ENCODE data around the gene CPO. TPM values are rescaled to one million over a fixed set of nuclear protein-coding genes. Genes with fewer than 3 reads are reported as not detected.

The CPO gene
- total RNA-seq, 4 donors from 2014 or later: 0.32 to 0.83 (median 0.48) TPM

DNA sequence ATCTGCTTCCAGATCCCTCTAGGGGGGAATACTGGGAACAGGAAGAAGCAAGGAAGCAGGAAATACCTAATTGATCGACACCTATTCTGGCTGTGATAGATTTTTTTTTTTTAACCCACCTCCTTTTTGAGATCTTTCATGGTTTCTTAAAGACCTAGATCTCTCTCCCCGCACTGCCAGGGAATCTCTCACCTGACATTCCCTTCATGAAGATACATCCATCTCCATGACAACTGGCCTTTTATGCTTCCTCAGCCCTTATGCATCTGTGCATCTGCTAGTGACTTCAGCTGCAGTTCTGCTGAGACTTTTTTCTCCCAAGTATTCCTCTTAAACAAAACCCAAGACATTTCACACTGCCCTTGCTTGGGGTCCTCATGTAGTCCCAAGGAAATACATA lies 21.1 kb upstream of the CPO start:
- Histone ChIP-seq H3K36me3 (no peaks in the 10 kb centered on the region), H3K27ac (replicated peaks in 1 of 4) (no peak overlapping the region), H3K27me3 (no peaks in the 10 kb centered on the region), H3K4me3 (no peak overlapping the region), H3K9me3 (no peaks in the 10 kb centered on the region), H3K4me1 (no peaks in the 10 kb centered on the region)
- no peak for TF ChIP-seq POLR2AphosphoS5 (IDR thresholded peaks at IDR 0.05)
- TF ChIP-seq CTCF (IDR thresholded peaks at IDR 0.05): no peak
- no peak for TF ChIP-seq POLR2A (IDR thresholded peaks at IDR 0.05; ENCODE audit: low read depth)
- no peak for TF ChIP-seq EP300 (IDR thresholded peaks at IDR 0.05)
- no peak for DNase-seq (ENCODE audit: extremely low spot score)
- 72% methylated on average over 2 of the region's 2 CpGs for WGBS
- intact Hi-C loops (cut with DNase I): no loop called here

GRCh38 chr2:206920310-206920709 lies 19.0 kb upstream of the CPO start:
- no peak overlapping the region for H3K4me3 ChIP-seq
- no peak for TF ChIP-seq POLR2AphosphoS5 (IDR thresholded peaks at IDR 0.05)
- TF ChIP-seq POLR2A (IDR thresholded peaks at IDR 0.05; ENCODE audit: low read depth): no peak
- TF ChIP-seq CTCF (IDR thresholded peaks at IDR 0.05): no peak
- no peak for TF ChIP-seq EP300 (IDR thresholded peaks at IDR 0.05)
- 72% methylated on average over 1 of the region's 3 CpGs for WGBS
- intact Hi-C loops (cut with DNase I): no loop called here
- DNase-seq (ENCODE audit: extremely low spot score): no peak
- H3K27ac ChIP-seq (replicated peaks in 1 of 4): no peak overlapping the region
- no peaks in the 10 kb centered on the region for H3K4me1 ChIP-seq
- no peaks in the 10 kb centered on the region for H3K27me3 ChIP-seq
- H3K9me3 ChIP-seq: no peaks in the 10 kb centered on the region
- H3K36me3 ChIP-seq: no peaks in the 10 kb centered on the region

GRCh38 chr2:206920951-206921350 lies 18.4 kb upstream of the CPO start:
- Histone ChIP-seq H3K9me3 (no peaks in the 10 kb centered on the region), H3K4me3 (no peak overlapping the region), H3K27me3 (no peaks in the 10 kb centered on the region), H3K4me1 (no peaks in the 10 kb centered on the region), H3K27ac (replicated peaks in 1 of 4) (no peak overlapping the region), H3K36me3 (peaks cover 0 to under 1% (median 0%) of the 10 kb centered on the region in 4 donors)
- TF ChIP-seq EP300 (IDR thresholded peaks at IDR 0.05): no peak
- no peak for TF ChIP-seq POLR2AphosphoS5 (IDR thresholded peaks at IDR 0.05)
- WGBS: 81% methylated on average over 2 of the region's 2 CpGs
- no peak for DNase-seq (ENCODE audit: extremely low spot score)
- intact Hi-C loops (cut with DNase I): no loop called here

DNA sequence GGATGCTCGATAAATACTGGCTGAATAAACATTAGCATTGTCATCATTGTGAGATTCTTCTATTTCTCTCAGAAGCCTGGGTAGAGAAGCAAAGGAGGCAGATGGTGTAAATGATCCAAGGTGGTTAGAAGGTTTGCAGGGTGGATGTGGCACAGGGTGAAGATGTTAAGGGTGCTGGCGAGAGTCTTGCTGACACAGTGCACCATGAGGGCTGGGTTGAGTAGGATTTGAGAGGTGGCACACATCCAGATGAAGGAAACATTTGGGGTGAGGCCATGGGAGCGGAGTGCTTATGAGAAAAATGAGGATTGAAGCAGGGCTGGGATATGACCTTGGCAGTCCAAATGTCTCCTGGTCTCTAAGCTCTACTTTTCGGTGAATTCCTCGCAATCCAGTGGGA lies 17.8 kb upstream of the CPO start:
- no peak for TF ChIP-seq POLR2A (IDR thresholded peaks at IDR 0.05; ENCODE audit: low read depth)
- TF ChIP-seq CTCF (IDR thresholded peaks at IDR 0.05): no peak
- TF ChIP-seq POLR2AphosphoS5 (IDR thresholded peaks at IDR 0.05): no peak
- no peak for TF ChIP-seq EP300 (IDR thresholded peaks at IDR 0.05)
- WGBS: 83% methylated on average over 5 of the region's 5 CpGs
- Histone ChIP-seq H3K27ac (replicated peaks in 1 of 4) (no peak overlapping the region), H3K36me3 (peaks cover 0 to 3% (median 0%) of the 10 kb centered on the region in 4 donors), H3K4me3 (no peak overlapping the region), H3K27me3 (no peaks in the 10 kb centered on the region), H3K4me1 (no peaks in the 10 kb centered on the region), H3K9me3 (no peaks in the 10 kb centered on the region)
- DNase-seq (ENCODE audit: extremely low spot score): no peak
- intact Hi-C loops (cut with DNase I): no loop called here

DNA sequence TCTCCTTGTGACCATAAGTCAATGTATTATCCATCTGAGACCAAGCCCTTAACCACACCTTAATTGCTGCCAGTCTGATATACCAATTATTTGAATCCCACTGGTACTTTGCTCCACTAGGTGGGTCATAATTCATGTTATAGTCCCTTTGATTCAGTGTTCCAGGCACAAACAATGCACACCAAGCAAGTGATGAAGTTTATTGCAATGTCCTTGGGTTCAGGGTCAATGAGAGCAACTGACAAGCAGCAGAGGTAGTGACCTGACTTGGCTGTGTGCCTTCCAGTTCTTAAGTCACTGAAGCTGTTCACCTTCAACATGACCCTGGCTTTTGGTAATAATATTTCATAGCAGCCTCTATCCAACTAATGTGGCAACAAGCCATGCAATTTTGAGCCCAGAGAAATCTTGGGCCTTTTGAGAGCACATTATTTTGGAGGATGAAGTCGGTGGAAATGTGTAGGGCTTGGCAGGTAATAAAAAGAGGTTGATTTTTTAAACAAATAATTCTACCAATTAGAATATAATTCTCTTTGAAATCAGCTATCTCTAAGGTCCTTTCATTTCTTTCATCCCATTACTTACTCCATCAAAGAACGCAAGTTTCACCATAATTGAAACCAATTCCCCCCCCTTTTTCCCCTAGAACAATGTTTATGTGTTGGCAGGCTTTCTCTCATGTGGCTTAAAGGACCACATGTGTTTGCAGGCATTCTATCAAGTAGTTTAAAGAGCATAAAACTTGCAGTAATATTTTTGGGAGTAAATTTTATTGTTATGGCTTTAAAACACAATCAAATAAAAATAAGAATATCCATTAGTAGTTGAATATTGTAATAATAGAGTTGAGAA lies 3.1 kb upstream of the CPO start:
- Histone ChIP-seq H3K4me3 (no peak overlapping the region), H3K27me3 (no peaks in the 10 kb centered on the region), H3K27ac (replicated peaks in 1 of 4) (no peak overlapping the region), H3K4me1 (peaks cover 0 to 3% (median 2%) of the 10 kb centered on the region in 4 donors), H3K36me3 (no peaks in the 10 kb centered on the region), H3K9me3 (no peaks in the 10 kb centered on the region)
- DNase-seq (ENCODE audit: extremely low spot score): no peak
- TF ChIP-seq EP300 (IDR thresholded peaks at IDR 0.05) (no peak), POLR2AphosphoS5 (IDR thresholded peaks at IDR 0.05) (no peak), POLR2A (IDR thresholded peaks at IDR 0.05; ENCODE audit: low read depth) (no peak), CTCF (IDR thresholded peaks at IDR 0.05) (no peak)
- 57% methylated on average over 2 of the region's 2 CpGs for WGBS
- intact Hi-C loops (cut with DNase I): no loop called here

Data from esophagus muscularis mucosa (tissue), 4 donors.